Chondrocyte (in vitro differentiated cells): ENCODE results near the gene FBXO40. TPM values are rescaled to one million over a fixed set of nuclear protein-coding genes. Genes with fewer than 3 reads are reported as not detected.

Experiments
- DNase-seq: peaks from one replicate; pipeline ENCODE4 v3.0.0; 2021; ENCODE audit warnings: mixed read lengths, low spot score
- H3K27ac Mint-ChIP-seq: one replicate; pipeline ENCODE4 v1.8.0; 2021; ENCODE audit warnings: mild to moderate bottlenecking, moderate library complexity, mixed read lengths; ENCODE audit not compliant: unreplicated experiment
- H3K27me3 Mint-ChIP-seq: 2 replicates; pipeline ENCODE4 v1.8.0; 2021; ENCODE audit warnings: low read depth, mixed read lengths
- H3K36me3 Mint-ChIP-seq: 2 replicates; pipeline ENCODE4 v1.8.0; 2021; ENCODE audit warnings: low read depth, mixed read lengths
- H3K4me1 Mint-ChIP-seq: 2 replicates; pipeline ENCODE4 v1.8.0; 2021; ENCODE audit warnings: low read depth, mild to moderate bottlenecking, mixed read lengths
- H3K4me3 Mint-ChIP-seq: one replicate; pipeline ENCODE4 v1.8.0; 2021; ENCODE audit warnings: mild to moderate bottlenecking, moderate library complexity, mixed read lengths; ENCODE audit not compliant: unreplicated experiment
- H3K9me3 Mint-ChIP-seq: 2 replicates; pipeline ENCODE4 v1.8.0; 2021; ENCODE audit warnings: low read depth, mixed read lengths
- total RNA-seq: library from RNA; stranded (reverse); gene quantifications from 3 replicates; pipeline ENCODE4 v1.2.1, GENCODE V29; 2021
- TF ChIP-seq, protein P1 (sequence below): fragments of 200-600 bp; sonication (generic); IDR thresholded peaks from 2 replicates; pipeline ENCODE4 v1.5.0; 2021; ENCODE audit warnings: antibody characterized with exemption, mild to moderate bottlenecking, moderate library complexity

The FBXO40 gene
- total RNA-seq, 1 donor from 2014 or later = not detected

DNA sequence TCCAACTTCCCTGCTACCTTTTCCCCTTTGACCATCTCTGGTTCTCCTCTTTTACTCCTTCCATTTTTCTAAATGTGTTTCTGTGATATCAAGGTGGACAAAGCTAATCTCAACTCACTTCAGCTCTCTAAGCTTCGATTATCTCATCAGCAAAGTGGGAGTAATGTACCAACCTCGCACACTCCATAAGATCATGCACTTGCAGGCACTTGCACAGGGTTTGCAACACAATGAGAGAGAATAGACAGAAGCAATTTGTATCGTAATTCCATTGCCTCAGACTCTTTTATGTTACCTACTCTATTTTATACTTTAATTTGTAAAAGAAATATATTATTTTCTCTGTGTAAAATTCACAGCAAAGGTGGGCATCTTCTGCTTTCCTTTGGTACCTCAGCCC lies 40.4 kb upstream of the FBXO40 start:
- TF ChIP-seq, protein P1, sequence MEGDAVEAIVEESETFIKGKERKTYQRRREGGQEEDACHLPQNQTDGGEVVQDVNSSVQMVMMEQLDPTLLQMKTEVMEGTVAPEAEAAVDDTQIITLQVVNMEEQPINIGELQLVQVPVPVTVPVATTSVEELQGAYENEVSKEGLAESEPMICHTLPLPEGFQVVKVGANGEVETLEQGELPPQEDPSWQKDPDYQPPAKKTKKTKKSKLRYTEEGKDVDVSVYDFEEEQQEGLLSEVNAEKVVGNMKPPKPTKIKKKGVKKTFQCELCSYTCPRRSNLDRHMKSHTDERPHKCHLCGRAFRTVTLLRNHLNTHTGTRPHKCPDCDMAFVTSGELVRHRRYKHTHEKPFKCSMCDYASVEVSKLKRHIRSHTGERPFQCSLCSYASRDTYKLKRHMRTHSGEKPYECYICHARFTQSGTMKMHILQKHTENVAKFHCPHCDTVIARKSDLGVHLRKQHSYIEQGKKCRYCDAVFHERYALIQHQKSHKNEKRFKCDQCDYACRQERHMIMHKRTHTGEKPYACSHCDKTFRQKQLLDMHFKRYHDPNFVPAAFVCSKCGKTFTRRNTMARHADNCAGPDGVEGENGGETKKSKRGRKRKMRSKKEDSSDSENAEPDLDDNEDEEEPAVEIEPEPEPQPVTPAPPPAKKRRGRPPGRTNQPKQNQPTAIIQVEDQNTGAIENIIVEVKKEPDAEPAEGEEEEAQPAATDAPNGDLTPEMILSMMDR = no peak
- no peak overlapping the region for H3K4me3 Mint-ChIP-seq
- H3K9me3 Mint-ChIP-seq = no peaks in the 10 kb centered on the region
- H3K27me3 Mint-ChIP-seq = peaks cover 2% of the 10 kb centered on the region
- no peaks in the 10 kb centered on the region for H3K36me3 Mint-ChIP-seq
- no peak for DNase-seq
- no peak overlapping the region for H3K27ac Mint-ChIP-seq
- no peaks in the 10 kb centered on the region for H3K4me1 Mint-ChIP-seq

DNA sequence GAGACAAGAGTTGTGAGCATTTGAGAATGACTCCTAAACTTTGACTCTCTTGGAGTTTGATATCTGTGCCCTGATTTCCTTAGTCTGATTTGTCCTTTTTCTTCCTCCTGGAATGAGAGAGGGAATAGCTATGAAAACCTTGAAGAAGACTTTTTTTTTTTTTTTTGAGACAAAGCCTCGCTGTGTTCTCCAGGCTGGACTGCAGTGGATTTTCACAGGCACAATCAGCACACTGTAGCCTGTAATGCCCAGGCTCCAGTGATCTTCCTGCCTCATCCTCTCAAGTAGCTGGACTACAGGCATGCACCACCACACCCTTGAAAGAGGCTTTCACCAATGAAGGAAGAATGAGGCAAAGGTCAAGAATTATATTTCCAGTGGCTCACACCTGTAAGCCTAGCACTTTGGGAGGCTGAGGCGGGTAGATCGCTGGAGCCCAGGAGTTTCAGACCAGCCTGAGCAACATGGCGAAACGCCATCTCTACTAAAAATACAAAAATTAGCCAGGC lies 35.7 kb upstream of the FBXO40 start:
- Mint-ChIP-seq H3K4me1 (no peaks in the 10 kb centered on the region), H3K27ac (no peak overlapping the region), H3K27me3 (peaks cover 3% of the 10 kb centered on the region), H3K36me3 (no peaks in the 10 kb centered on the region), H3K9me3 (no peaks in the 10 kb centered on the region), H3K4me3 (no peak overlapping the region)
- no peak for DNase-seq
- TF ChIP-seq, protein P1 = no peak

DNA sequence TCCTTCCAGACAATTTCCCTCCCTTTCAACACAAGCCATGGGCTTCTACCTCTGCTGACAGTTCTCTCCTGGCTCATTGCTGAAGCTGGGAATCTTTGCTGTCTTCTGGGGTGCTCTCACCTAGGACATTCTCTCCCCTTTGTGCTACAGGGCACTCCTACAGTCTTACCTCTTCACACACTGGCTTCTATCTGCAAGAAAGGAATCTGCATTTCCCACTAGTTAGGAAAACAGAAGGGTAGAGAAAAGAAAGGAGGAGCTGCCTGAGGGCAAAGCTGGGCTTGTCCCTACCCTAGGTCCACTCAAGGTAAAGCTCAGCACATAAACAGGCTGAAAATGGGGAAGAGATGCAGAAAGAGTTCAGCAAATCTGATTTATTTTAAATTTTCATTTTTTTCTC lies 31.0 kb upstream of the FBXO40 start:
- H3K27me3 Mint-ChIP-seq = peaks cover 5% of the 10 kb centered on the region
- H3K9me3 Mint-ChIP-seq = no peaks in the 10 kb centered on the region
- no peak overlapping the region for H3K27ac Mint-ChIP-seq
- TF ChIP-seq, protein P1 = no peak
- no peaks in the 10 kb centered on the region for H3K4me1 Mint-ChIP-seq
- H3K4me3 Mint-ChIP-seq = no peak overlapping the region
- no peaks in the 10 kb centered on the region for H3K36me3 Mint-ChIP-seq
- DNase-seq = no peak

DNA sequence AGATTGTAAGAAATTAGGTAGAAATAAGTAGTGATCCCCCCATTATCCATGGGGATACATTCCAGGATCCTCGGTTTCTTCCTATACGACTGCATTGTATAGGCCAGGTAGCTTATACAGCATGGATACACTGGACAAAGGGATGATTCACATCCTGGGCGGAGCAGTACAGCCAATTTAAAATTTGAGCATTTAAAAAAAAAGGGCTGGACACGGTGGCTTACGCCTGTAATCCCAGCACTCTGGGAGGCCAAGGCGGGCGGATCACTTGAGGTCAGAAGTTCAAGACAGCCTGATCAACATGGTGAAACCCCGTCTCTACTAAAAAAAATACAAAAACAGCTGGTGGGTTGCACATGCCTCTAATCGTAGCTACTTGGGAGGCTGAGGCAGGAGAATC lies 26.4 kb upstream of the FBXO40 start:
- DNase-seq = no peak
- Mint-ChIP-seq H3K27ac (no peak overlapping the region), H3K27me3 (peaks cover 3% of the 10 kb centered on the region), H3K4me1 (no peaks in the 10 kb centered on the region), H3K9me3 (no peaks in the 10 kb centered on the region), H3K4me3 (no peak overlapping the region), H3K36me3 (no peaks in the 10 kb centered on the region)
- TF ChIP-seq, protein P1 = no peak

DNA sequence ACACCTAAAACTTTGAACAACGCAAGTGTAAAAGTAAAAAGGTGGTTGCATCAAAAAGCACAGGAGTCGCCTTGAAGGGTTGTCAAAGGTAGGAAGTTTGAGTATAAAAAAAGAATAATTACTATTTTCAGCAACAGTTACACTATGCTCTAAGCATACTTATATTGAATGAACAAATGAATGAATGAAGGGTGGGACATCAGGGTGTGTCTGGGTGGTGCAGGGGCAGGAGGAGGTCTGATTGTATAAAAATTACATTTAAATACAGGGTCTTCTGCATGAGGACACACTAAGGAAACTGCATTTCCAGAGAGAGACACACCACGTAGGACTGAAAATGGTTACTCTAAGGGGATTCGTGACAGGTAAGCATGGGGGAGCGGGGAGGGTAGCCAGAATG lies 25.5 kb upstream of the FBXO40 start, which contains the start of gene ARGFX:
Gene ARGFX, plus strand, starts transcription at position 301 of the 400 bp plus-strand sequence. CDS start 2,765 bp downstream, outside the sequence.
- TF ChIP-seq, protein P1 = no peak
- H3K27me3 Mint-ChIP-seq = peaks cover 3% of the 10 kb centered on the region
- H3K27ac Mint-ChIP-seq = no peak within 1 kb of the TSS
- no peaks in the 10 kb centered on the region for H3K36me3 Mint-ChIP-seq
- H3K9me3 Mint-ChIP-seq = no peaks in the 10 kb centered on the region
- no peak within 1 kb of the TSS for H3K4me3 Mint-ChIP-seq
- H3K4me1 Mint-ChIP-seq = no peaks in the 10 kb centered on the region
- no peak for DNase-seq
